ENCODE results near the gene KLHL42.
"Not testable (repeated sequence)": the region's sequence is repeated elsewhere in the genome, so short reads cannot be mapped to it uniquely, and the experiment has no call there.

Gene KLHL42

GRCh38 chr12:27779920-27780611 is at the start of gene KLHL42, which contains the start of gene MANSC4:
KLHL42 (plus strand) TSS chr12:27780233; CDS start chr12:27780331, 98 bp downstream.
MANSC4 (minus strand) TSS chr12:27780236; CDS start chr12:27771276, 8,960 bp downstream.
- DNase-seq (ENCODE audit: low spot score), result peak; percentile 70

- DNase-seq (ENCODE audit: low spot score), result no peak
Observed at GRCh38 chr12:27732281-27732680, 47.8 kb upstream of the KLHL42 start.

DNA sequence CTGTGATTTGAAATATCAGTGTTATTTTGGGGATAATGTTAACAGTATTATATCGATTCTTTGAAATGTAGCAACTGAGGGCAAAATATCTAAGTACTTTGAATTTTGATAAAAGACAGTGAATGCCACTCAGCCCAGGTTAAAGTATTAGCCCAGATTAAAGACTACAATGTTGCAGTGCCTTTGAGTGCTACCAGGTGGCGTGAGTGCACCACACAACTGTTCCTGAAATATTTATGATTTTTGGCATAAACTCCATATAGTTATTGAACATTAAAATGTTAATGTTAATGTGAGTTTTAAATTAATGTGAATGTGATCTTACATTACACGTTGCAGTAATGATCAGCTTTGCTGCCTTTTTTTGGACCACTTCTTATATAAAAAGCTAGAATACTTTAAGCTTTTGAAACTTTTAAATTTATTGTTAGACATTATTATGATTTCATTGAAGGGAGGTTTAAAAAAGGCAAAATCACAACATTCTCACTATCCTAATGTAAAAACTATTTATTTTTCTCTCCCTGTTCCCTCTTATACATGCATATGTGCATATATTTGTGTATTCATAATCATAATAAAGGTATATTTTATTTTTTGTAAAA is 46.9 kb upstream of the KLHL42 start:
- DNase-seq (ENCODE audit: low spot score), result peak; percentile 16

GRCh38 chr12:27733791-27734190 is 46.2 kb upstream of the KLHL42 start:
- DNase-seq (ENCODE audit: low spot score), result no peak

GRCh38 chr12:27734321-27734720 is 45.7 kb upstream of the KLHL42 start:
- not testable (repeated sequence) for DNase-seq (ENCODE audit: low spot score)

- no peak for DNase-seq (ENCODE audit: low spot score)
Observed at GRCh38 chr12:27743601-27744000, 36.4 kb upstream of the KLHL42 start.

GRCh38 chr12:27745734-27746133 is 34.3 kb upstream of the KLHL42 start:
- not testable (repeated sequence) for DNase-seq (ENCODE audit: low spot score)

GRCh38 chr12:27747111-27747820 is 32.8 kb upstream of the KLHL42 start:
- no peak for DNase-seq (ENCODE audit: low spot score)

DNA sequence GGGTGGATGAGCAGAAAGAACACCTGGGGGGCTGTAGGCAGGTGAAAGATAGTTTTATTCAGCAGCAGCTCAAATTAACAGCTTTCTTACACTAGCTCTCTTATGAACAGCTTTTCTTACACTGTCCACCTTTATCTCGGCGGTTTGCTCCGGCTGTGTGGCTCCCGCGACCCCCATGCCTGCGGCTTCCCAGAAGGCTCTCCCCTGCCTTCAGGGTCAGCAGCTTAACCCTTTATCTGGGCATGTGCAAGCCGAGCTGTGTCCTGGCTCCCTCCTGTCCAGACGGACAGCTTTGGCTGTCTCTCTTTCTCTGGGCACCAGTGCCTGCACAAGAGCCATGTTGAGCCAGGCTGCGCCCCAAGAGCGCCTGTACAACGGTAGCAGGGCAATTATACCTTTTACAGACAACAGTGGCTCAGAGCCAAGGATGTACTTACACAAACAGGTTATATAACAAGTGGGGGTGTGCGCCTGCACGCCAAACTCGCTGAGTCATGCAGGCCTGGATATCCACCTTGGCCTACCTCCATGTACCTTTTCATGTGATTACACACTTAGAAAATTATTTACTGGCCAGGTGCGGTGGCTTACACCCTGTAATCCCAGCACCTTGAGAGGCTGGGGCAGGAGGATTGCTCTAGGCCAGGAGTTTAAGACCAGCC is 28.5 kb upstream of the KLHL42 start:
- DNase-seq (ENCODE audit: low spot score), result no peak

DNA sequence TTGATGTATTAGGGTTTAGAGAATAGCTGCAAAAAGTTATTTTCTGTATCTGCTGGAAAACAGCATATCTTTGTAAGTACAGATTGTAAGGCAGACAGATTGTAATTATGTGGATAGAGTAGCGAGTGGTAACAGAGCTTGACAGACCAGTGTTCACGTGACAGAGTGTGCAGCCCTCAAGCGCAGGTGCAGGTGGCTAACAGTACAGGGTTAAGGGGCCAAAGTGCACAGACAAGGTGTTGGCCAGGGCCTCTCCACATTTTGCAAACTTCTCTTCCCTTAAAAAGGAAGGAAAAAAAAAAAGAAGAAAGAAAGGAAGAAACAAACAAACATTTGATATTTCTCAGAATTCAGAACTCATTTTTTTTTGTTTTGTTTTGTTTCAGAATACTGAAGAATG is 25.2 kb upstream of the KLHL42 start:
- no peak for DNase-seq (ENCODE audit: low spot score)

GRCh38 chr12:27756670-27757195 is 23.3 kb upstream of the KLHL42 start:
- no peak for DNase-seq (ENCODE audit: low spot score)

- no peak for DNase-seq (ENCODE audit: low spot score)
Observed at GRCh38 chr12:27762757-27763156, 17.3 kb upstream of the KLHL42 start.

DNA sequence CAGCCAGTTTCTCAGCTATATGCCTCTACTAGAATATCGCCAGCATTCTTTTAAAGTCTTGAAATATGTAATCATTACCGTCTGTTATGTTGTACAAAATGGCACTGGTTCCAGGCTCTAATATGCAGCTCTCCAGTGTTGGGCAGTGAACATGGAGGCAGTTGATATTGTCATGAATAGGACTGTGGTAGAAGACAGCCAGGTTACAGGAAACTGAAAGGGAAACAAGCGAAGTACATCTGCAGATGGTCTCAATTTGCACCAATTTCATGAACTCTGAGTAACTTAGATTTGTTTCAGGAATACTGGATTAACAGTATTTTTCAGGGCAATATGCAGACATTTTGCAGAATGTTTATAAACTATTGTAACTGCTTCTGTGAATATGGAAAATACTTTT is 13.4 kb upstream of the KLHL42 start:
- DNase-seq (ENCODE audit: low spot score), result no peak

DNA sequence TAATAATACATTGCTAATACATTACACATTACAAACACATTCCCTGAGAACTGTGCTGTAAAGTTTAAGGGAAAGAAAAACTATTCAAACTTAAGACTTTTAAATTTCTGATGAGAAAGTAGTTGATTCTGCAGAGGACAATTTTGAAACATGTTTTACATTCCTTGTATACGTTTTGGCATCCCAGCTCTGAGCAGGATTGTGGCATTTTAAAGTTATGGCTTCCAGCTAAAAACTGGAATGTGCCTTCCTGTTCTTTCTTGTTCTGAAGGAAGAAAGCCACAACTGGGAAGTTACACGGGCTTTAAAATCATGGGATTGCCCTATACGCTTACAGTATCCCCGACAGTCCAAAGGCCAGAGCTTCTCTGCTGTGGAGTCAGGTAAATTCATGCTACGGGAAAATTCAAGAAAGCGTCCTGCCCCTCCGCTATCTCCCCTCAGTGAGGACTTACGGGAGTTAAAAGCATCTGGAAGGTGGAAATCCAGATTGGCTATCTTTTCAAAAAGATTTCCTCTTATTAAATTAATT is 10.8 kb upstream of the KLHL42 start:
- no peak for DNase-seq (ENCODE audit: low spot score)

DNA sequence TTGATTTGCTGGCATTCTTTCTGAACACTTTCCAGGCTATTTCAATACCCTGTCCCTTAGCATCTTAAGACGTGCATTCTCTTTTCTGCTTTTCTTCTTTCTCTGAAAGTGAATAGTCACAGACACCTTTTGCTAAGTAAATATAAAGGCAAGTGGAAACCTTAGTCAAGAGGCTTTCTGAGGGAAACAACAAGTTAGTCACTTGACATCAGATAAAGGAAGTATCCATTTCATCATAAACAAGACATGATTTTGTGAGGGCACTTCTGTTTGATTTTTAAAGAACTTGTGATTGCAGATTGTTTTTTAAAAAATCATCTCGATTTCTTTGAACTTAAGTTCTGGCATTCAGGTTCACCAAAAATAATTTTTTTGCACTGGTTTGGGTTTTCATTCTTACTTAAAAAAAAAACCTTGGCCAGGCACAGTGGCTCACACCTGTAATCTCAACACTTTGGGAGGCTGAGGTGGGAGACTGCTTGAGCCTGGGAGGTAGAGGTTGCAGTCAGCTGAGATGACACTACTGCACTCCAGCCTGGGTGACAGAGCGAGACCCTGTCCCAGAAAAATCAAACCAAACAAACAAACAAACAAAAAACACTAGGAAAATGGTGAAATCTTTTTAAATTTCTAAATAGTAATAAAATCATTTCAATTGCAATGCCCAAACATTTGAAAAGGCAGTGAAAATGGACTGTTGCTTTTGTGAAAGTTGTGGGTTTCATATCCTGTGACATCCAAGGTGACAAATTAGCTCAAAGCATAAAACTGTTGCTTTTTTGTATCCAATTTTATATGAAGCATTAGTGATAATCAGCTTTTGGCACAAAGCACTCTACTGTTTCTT is 8.3 kb upstream of the KLHL42 start:
- DNase-seq (ENCODE audit: low spot score), result no peak

- DNase-seq (ENCODE audit: low spot score), result no peak
Observed at GRCh38 chr12:27772328-27773049, 7.5 kb upstream of the KLHL42 start.

GRCh38 chr12:27777141-27777540 is 2.9 kb upstream of the KLHL42 start:
- peak; percentile 79 for DNase-seq (ENCODE audit: low spot score)

DNA sequence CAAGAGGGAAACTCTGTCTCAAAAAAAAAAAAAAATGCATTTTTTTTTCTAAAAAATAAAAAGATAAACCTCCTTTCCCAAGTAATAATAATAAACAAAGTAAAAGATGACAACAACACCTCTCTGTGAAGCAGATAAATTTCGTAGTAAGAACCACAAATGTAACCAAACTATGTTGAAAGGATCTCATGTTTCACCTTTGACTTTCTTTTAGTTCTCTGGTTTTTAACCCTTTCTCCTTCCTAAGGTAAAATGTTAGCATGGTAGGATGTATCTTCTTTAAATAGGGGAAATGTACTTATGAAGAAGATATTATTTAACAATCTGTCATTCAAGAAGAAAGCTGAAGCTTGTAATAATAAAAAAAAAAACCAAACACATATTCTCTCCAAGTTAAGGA is 1.8 kb upstream of the KLHL42 start:
- no peak for DNase-seq (ENCODE audit: low spot score)

- peak; percentile 57 for DNase-seq (ENCODE audit: low spot score)
Observed at GRCh38 chr12:27779416-27779919, 565 bp upstream of the KLHL42 start.
